Pulmonary artery endothelial cell (primary cell): ENCODE data around the gene RBM8A. TPM values are rescaled to one million over a fixed set of nuclear protein-coding genes. Genes with fewer than 3 reads are reported as not detected.
A peak's percentile ranks its signal among the peaks of the same experiment; 100 is the strongest.

Experiments
- DNase-seq: peaks from one replicate; pipeline ENCODE4 v3.0.0-alpha.2; 2011; ENCODE audit warnings: low read depth, low spot score
- total RNA-seq: library from RNA; depleted of rRNA; stranded (reverse); fragments of >200 nt; gene quantifications from 2 replicates; pipeline ENCODE4 v1.2.3, GENCODE V29; 2014

The RBM8A gene
- total RNA-seq, 1 donor from 2014 or later: 129 TPM

GRCh38 chr1:145918144-145918991 is 8.9 kb downstream of the RBM8A start, which contains the start of gene PEX11B:
Gene PEX11B (minus strand): TSS chr1:145918717. CDS start chr1:145918688, 29 bp downstream.
- peak; percentile 89 for DNase-seq

GRCh38 chr1:145917595-145917994 is 9.7 kb downstream of the RBM8A start:
- no peak for DNase-seq

- no peak for DNase-seq
These were observed 10.5 kb downstream of the RBM8A start for GRCh38 chr1:145916745-145917144.

GRCh38 chr1:145912128-145912641 is 15.1 kb downstream of the RBM8A start:
- no peak for DNase-seq

- no peak for DNase-seq
These were observed 18.6 kb downstream of the RBM8A start for GRCh38 chr1:145908653-145909052.

GRCh38 chr1:145906954-145907753 is 20.1 kb downstream of the RBM8A start:
- DNase-seq: no peak

- no peak for DNase-seq
These were observed 25.8 kb downstream of the RBM8A start for GRCh38 chr1:145901312-145902021.

- DNase-seq: no peak
These were observed 28.5 kb downstream of the RBM8A start for GRCh38 chr1:145898756-145899155.

- no peak for DNase-seq
These were observed 29.3 kb downstream of the RBM8A start for GRCh38 chr1:145897969-145898368.

GRCh38 chr1:145895471-145895870 is 31.8 kb downstream of the RBM8A start:
- DNase-seq: no peak

GRCh38 chr1:145893306-145894055 is 33.8 kb downstream of the RBM8A start:
- DNase-seq: no peak

- peak; percentile 52 for DNase-seq
These were observed 34.7 kb downstream of the RBM8A start for GRCh38 chr1:145892486-145893087.

GRCh38 chr1:145891587-145892485 is 35.4 kb downstream of the RBM8A start:
- peak; percentile 99 for DNase-seq

GRCh38 chr1:145891143-145891542 is 36.1 kb downstream of the RBM8A start:
- peak; percentile 33 for DNase-seq

GRCh38 chr1:145889722-145890121 is 37.6 kb downstream of the RBM8A start:
- no peak for DNase-seq

- DNase-seq: no peak
These were observed 39.7 kb downstream of the RBM8A start for GRCh38 chr1:145887631-145888030.

GRCh38 chr1:145886816-145887215 is 40.5 kb downstream of the RBM8A start:
- DNase-seq: no peak

GRCh38 chr1:145886390-145886789 is 40.9 kb downstream of the RBM8A start:
- DNase-seq: no peak

- no peak for DNase-seq
These were observed 41.5 kb downstream of the RBM8A start, which contains the start of gene ANKRD35 for GRCh38 chr1:145885738-145886287. Gene ANKRD35 (minus strand): TSS chr1:145885866. CDS start chr1:145885758, 108 bp downstream.
